ENCODE results near the gene TNFSF11.
A peak's percentile ranks its signal among the peaks of the same experiment; 100 is the strongest.

TNFSF11 gene

DNA sequence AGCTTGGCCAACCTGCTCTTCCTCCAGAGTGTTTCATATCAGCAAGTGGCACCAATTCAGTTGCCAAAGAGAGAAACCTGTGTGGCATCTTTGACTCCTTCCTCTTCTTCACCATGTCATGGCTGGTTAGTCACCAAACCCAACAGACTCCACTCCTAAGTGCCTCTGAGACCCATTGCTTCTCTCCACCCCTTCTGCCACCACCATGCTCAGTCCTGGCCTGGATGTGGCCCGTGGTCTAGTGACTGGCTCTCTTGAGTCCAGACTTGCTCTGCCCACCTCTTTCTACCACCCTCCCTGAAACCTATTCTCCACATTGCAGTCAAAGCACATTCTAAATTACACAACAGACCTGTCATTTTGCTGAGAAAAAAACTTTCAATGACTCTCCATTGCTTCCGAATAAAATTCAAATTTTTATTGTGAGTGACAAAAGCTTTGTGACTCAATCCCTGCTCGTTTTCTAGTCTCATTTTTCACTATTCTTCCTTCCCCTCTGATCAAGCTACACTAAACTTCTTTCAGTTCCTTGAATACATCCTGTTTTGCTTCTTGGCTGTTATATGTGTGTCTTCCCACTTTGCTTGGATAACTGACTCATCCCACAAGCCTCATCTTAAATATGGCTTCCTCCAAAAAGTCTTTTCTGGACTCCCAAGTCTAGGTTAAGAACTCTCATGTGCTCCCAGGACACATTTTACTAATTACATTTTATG lies 12.0 kb upstream of the TNFSF11 start:
- no peak for DNase-seq

DNA sequence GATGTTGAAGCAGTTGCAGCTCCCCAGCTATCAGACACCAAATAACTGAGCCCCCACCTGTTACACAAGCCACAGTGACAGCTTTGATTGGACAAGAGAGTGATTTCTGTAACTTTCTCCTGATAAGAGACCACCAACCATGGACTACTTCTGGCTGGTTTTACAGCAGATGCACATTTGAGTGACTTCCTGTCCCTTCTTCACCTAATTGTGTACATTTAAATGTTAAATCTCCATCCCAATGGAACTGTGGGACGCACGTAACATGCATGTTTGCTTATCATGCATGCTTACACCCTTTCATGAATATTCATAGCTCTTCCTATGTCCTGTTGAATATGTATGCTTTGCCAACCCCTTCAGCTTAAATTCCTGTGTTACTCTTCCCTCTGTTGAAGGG lies 6.0 kb upstream of the TNFSF11 start:
- no peak for DNase-seq

- DNase-seq, result no peak
Observed at GRCh38 chr13:42569576-42570344, 4.2 kb upstream of the TNFSF11 start.

DNA sequence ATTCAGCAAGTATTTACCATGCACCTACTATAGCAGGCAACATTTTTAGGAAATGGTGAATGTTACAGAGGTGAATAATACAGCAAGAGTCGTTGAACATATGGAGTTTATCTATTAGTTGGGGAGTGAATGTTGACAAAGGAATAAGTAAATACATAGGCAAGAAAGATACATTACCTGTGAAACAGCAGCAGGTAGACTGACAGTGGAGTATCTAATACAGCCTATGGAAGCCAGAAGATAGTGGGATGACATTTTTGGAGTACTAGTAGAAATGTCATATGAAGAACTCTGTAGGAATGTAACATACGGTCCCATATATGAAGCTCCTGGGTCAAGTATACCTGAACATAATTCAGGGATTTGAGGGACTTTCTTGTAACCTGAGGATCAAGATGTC lies 2.1 kb upstream of the TNFSF11 start:
- DNase-seq, result no peak

DNA sequence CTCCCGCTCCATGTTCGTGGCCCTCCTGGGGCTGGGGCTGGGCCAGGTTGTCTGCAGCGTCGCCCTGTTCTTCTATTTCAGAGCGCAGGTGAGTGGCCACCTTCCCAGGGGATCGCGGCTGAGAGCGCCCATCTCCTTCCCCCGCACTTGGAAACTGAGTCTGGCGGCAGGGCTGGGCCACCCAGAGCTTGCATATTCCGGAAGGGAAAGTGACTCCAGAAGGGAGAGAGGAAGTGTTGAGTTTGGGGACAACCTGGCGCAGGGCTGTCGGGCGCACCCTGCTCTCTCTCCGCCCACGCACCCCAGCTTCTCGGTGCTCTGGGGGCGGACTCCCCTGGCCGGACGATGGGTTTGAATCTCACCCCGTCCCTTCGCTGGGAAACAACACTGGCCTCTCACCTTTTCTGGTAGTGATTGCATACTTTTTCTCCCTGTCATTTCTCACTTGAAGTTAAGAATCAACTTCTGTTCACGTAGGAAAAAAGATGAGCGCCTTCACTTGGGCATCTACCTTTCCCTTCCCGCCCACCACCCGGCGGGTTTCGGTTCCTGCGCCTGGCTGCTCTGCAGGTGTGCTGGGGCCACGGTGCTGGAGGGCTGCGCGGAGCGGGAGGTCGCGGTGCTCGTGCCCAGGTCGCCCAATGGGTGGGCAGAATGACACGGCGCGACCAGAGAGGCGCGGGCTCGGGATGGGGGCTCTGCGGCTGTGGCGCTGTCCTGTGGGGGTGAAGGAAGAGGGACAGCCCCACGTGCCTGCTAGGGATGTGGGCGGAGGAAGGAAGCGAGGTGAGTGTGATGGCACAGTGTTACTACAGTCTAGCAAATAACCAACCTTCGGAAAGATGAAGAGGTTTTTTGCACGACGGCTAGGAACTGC lies 721 bp downstream of the TNFSF11 start:
- peak; percentile 32 for DNase-seq

DNA sequence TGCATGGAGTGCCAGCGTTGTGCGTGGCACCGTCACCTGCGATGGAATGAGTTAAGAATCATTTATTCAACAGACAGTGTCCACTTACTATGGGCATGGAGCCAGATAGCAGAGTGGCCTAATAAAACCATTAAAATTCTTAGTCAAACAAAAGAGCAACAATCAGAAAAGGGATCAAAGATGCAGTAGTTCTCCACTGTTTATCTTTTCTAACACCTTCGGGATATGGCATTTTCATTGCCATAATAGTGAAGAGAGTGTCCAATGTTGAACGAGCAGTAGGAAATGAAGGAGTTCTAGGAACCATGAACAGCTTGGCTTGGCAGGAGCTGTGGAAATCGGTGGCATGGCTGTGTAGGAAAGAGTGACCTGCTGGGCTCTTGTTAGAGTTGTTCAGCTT lies 2.0 kb downstream of the TNFSF11 start:
- no peak for DNase-seq

DNA sequence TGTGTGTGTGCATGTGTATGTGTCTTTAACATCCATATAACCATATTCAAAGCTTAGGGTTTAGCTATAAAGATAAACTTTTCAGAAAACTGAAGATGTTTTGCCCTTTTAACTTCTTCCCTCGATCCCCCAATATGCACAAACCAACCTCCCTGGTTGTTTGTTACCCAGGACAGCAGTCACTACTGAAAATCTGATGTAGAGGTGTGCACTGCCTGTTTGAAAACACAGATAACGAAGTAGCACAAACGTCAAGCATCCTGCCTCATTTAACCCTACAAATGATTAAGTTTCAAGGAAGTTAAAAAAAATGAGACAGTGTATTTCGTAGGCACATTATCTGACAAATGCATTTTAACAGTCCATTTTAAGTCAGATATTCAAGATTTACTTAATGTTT lies 3.6 kb downstream of the TNFSF11 start:
- DNase-seq, result no peak

GRCh38 chr13:42580644-42581043 lies 6.7 kb downstream of the TNFSF11 start:
- no peak for DNase-seq

DNA sequence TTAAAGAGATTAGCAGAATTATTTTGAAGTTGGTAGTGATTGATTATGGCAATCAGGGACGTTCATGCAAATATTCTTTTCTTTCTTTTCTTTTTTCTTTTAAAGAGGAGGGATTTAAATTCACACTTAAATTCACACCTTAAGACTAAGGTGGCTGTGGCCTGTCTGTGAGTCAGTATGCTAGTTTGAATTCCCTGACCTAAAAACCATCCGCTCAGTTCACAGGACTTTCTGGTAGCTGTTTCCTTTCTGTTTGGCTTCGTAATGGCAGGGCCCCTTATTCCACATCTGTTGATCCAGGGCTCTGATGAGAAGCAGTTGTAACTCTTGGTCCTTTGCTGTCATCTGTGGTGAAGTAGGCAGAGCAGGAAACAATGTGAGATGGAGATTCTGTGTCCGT lies 7.5 kb downstream of the TNFSF11 start:
- DNase-seq, result no peak

GRCh38 chr13:42591602-42592001 lies 17.6 kb downstream of the TNFSF11 start:
- no peak for DNase-seq

DNA sequence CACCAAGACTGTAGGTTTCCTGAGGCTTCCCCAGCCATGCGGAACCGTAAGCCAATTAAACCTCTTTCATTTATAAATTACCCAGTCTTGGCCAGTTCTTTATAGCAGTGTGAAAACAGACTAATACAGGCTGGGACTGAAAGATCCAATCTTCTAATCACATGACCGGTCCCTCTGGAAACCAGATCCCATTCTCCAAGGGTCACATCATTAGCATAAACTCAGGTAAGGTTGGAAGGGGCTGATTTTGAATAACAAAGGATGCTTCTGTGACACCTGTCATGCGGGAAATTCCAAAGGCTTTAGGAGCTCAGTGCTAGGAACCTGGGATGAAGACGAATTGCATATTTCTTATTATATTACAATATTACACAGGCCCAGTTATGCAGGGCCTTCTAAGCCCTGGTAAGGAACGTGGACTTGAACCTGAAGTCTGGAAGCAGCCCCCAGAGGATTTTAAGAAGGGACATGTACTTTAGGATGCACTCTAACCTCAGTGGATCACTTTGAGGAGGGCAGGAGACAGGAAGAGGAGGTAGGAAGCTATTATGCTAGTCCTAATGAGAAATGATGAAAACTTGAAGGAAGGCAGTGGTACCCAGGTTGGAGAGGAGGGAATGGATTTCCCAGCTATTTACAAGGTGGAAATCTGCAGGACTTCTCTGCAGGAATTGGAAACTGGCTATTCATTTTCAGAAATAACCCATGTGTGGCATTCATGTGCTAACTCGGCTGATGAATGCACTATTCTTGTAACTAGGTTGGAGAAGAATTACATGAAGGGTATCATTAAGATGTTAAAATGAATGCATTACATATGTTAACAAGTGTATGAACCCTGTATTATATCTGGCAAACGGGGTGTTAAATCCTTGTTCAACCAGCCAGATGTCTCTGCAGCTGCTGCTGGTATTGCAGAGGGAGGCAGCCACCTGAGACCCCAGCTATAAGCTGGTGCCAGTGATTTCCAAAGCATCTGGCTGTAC lies 19.3 kb downstream of the TNFSF11 start:
- DNase-seq, result no peak

DNA sequence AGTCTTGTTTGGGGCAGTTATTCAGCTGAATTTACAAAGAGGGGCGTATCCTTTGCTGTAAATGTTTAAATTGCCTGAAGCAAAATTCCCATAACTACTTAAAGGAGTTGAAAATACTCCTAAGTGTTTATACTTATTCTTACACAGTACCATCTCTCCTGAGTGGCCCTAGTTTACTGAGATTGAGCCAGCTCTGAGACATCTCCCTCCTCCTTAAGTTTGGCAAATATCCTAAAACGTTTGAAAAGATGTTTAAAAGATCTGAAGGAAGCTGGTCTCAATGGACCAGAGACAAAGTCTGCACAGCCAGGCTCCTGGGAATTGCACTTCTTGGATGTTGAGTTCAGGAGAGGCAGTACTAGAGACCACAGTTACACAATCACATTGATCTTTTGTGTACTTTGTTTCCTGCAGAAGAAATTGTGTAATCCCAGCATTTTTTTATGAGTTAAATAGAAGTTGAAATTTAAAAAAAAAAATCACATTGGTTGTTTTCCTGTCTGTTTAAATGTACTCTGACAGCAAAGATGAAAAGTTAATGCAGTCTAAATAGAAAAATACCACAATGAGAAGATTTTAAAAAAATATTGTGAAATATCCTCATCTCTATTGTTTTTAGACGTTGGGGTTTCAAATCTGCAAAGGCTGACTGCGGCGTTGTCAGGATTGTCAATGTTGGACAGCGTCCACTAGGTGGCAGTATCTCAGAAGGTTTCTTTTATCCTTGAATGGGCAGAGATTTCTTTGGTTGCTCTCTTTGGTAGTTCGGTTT lies 20.7 kb downstream of the TNFSF11 start:
- DNase-seq, result peak; percentile 61

GRCh38 chr13:42595253-42595571 lies 21.3 kb downstream of the TNFSF11 start:
- no peak for DNase-seq

DNA sequence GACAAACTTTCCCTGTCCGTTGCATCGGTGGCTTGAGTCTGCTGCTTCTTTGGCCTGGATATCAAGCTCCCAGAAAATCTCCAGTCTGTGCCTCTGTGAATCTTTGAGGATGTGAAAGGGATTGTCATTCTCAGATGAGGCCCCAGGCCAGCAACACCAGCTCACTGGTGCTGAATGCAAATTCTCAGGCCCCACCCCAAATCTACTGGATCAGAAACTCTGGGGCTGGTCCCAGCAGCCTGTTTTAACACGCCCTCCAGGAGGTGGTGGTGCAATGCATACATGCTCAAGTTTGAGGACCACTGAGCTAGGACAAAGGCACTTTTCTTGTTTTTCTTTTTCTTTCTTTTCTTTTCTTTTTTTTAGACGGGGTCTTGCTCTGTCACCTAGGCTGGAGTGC lies 23.6 kb downstream of the TNFSF11 start:
- no peak for DNase-seq

DNA sequence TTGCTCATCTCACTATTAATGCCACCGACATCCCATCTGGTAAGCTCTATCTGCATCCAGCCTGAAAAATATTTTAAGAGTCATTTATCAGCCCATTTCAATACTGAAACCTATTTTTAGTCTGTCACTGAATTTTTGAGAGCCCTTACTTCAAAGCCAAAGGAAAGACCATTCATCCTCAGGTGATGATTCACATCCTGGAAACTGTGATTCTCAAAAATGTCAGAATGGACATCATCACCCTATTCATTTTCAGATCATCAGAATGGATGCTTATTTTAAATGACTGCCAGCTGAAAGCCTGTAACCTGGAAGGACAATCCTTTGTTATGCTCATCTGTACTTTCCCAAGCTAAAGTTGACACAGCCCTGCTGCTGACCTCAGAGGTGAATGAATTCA lies 27.0 kb downstream of the TNFSF11 start:
- no peak for DNase-seq

DNA sequence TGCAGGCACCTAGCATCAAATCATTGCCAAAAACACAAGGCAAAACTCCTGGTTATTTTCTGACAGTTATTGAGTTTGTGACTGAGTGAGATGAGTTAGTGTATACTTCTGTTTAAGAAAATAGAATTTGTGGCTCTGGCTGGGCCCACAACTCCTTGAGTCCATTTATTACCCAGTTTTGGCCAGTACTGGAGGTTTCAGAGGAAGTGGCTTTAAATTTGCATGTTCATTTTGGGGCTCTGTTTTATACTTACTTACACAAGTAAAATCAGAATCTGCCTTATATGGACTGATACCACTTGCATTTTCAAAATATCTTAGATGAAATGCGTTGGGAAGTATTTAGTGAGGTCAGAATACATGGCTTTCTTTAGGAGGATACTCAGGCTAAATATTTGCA lies 29.0 kb downstream of the TNFSF11 start:
- DNase-seq, result no peak

DNA sequence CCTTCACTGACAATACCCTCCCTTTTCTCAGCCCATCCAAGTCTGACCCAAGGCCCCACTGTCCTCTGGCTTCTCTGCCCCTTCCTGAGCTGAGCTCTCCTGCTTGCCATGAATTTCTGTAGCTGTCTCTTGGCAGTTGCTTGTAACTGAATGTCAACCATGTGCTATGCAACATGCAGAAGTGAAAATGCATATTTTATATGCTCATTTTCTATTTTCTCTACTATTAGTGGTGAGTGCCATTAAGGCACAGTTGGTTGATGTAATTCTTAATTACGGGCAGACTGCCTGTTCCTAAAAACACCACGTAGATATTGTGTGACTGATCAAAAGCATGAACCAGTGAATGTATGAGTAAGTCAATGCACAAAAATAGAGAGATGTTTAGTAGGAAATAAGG lies 29.6 kb downstream of the TNFSF11 start:
- no peak for DNase-seq

- DNase-seq, result no peak
Observed at GRCh38 chr13:42607546-42607945, 33.6 kb downstream of the TNFSF11 start.

- DNase-seq, result no peak
Observed at GRCh38 chr13:42610649-42611048, 36.7 kb downstream of the TNFSF11 start.

DNA sequence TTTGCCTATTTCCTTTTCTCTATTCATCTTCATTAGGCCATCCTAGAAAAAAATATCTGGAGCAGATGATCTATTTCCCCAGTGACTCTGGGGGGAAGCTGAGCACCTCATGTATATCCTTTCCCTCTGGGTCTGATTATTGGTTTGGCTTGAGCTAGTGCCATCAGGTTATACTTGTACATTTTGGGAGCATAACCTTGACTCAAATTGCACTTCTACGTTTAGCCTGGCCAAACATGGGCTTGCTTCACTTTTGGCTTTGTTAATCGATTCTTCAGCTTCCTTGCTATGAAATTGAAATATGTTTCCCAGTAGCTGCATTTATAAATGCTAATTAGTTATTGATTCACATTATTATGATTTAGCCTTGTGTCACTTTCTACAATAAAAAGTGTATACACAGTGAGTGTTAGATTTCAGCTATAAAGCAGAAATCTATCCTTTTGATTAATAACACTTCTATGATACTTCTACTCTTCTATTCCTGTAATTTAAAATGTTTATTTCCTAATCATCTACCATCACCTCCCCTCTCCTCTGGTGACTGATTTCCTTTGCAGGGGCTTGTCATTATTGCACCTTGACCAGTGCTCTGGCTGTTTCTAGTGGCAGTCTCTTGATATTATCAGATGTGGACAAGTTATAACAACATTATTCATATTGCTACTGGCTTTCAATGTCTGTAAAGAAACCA lies 37.3 kb downstream of the TNFSF11 start:
- DNase-seq, result no peak
